ENCODE data around the gene ST6GAL1.

Gene ST6GAL1

DNA sequence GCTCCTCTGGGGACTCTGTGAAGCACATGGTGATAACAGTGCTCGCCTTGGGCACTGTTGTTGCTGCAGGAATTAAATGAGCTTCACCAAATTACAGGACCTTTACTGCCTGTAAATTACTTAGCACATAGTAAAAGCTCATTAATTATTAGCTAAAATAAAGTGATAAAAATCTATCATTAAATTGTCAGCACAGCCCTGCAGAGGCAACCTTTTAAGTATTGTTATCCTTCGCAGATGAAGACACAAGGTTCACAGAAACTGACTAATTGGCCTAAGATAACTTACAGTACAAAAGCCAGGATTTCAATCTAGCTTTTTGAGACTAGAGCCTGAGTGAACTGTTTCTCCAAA lies 96.0 kb downstream of the ST6GAL1 start:
- H3K4me3 ChIP-seq (ENCODE audit: low read depth, low read length), result no peak overlapping the region
- DNase-seq (ENCODE audit: low read depth), result no peak
- no peak for TF ChIP-seq MAX (IDR thresholded peaks at IDR 0.05; ENCODE audit: low read depth, low read length)
- no peak for TF ChIP-seq MYC (IDR thresholded peaks at IDR 0.05; ENCODE audit: low read depth, low read length)
- TF ChIP-seq, protein P1, sequence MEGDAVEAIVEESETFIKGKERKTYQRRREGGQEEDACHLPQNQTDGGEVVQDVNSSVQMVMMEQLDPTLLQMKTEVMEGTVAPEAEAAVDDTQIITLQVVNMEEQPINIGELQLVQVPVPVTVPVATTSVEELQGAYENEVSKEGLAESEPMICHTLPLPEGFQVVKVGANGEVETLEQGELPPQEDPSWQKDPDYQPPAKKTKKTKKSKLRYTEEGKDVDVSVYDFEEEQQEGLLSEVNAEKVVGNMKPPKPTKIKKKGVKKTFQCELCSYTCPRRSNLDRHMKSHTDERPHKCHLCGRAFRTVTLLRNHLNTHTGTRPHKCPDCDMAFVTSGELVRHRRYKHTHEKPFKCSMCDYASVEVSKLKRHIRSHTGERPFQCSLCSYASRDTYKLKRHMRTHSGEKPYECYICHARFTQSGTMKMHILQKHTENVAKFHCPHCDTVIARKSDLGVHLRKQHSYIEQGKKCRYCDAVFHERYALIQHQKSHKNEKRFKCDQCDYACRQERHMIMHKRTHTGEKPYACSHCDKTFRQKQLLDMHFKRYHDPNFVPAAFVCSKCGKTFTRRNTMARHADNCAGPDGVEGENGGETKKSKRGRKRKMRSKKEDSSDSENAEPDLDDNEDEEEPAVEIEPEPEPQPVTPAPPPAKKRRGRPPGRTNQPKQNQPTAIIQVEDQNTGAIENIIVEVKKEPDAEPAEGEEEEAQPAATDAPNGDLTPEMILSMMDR (IDR thresholded peaks at IDR 0.05; ENCODE audit: low read depth, low read length), result no peak
- no peak for TF ChIP-seq POLR2A (IDR thresholded peaks at IDR 0.05; ENCODE audit: extremely low read depth, insufficient read length)

GRCh38 chr3:187027531-187028278 lies 97.4 kb downstream of the ST6GAL1 start:
- DNase-seq (ENCODE audit: low read depth), result no peak
- H3K4me3 ChIP-seq (ENCODE audit: low read depth, low read length), result no peak overlapping the region
- TF ChIP-seq MYC (IDR thresholded peaks at IDR 0.05; ENCODE audit: low read depth, low read length), result no peak
- no peak for TF ChIP-seq POLR2A (IDR thresholded peaks at IDR 0.05; ENCODE audit: extremely low read depth, insufficient read length)

DNA sequence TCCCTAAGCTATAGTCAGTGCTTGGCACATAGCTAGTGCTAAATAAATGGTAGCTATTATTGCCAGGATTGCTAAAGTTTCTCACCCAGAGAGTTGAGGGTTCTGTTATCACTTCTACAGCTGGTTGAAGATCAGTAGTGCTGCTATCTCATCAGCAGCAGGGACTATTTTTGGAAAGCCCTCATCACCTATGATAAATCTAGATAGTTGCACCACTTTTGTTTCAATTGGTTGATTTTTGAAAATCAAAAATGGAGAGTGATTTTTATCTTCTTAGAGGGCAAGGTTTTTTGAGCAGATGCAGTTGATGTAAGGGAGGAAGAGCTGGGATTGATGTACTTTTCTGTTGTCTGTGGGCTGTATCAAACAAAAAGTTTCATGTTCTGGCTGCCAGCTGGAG lies 101.6 kb downstream of the ST6GAL1 start:
- no peak overlapping the region for H3K4me3 ChIP-seq (ENCODE audit: low read depth, low read length)
- TF ChIP-seq, protein P1 (IDR thresholded peaks at IDR 0.05; ENCODE audit: low read depth, low read length), result no peak
- TF ChIP-seq POLR2A (IDR thresholded peaks at IDR 0.05; ENCODE audit: extremely low read depth, insufficient read length), result no peak
- no peak for TF ChIP-seq MYC (IDR thresholded peaks at IDR 0.05; ENCODE audit: low read depth, low read length)
- TF ChIP-seq MAX (IDR thresholded peaks at IDR 0.05; ENCODE audit: low read depth, low read length), result no peak
- no peak for DNase-seq (ENCODE audit: low read depth)

DNA sequence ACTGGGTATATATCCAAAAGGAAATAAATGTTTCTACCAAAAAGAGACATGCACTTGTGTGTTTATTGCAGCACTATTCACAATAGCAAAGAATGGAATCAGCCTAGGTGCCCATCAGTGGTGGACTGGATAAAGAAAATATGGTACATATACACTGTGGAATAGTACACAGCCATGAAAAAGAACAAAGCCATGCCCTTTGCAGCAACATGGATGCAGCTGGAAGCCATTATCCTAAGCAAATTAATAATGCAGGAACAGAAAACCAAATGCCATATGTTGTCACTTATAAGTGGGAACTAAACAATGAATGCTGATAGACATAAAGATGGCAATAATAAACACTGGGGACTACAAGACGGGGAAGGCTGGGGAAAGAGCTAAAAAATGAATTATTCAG lies 106.1 kb downstream of the ST6GAL1 start:
- no peak overlapping the region for H3K4me3 ChIP-seq (ENCODE audit: low read depth, low read length)
- no peak for DNase-seq (ENCODE audit: low read depth)
- no peak for TF ChIP-seq MYC (IDR thresholded peaks at IDR 0.05; ENCODE audit: low read depth, low read length)
- TF ChIP-seq MAX (IDR thresholded peaks at IDR 0.05; ENCODE audit: low read depth, low read length), result no peak
- TF ChIP-seq POLR2A (IDR thresholded peaks at IDR 0.05; ENCODE audit: extremely low read depth, insufficient read length), result no peak
- TF ChIP-seq, protein P1 (IDR thresholded peaks at IDR 0.05; ENCODE audit: low read depth, low read length), result no peak

DNA sequence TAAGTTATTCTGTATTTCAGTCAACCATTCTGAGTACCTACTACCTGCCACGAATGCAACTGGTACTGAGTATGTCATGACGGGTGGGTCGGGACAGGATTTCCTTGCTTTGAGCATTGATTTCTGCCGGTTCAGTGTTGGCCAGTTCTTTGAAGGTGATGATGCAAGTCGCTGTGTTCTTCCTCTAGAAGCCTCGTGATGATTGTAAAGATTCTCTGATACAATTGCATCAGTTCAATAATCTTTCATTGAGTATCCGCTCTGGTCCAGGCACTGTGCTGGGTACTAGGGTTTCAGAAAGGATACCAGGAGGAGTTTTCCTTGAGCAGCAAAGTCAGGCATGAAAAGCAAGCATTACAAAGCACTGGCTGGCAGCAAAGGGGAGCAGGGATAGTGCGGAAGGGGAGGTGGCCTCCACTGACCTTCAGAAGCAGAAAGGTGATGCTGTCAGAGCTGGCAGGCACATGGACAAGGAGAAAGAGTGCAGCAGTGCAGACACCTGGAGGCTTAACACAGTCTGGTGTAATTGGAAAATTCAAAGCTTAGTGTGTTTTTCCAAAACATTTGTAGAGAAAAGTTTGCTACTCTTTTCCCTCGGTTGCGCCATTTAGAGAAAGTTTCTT lies 108.9 kb downstream of the ST6GAL1 start:
- DNase-seq (ENCODE audit: low read depth), result no peak
- TF ChIP-seq POLR2A (IDR thresholded peaks at IDR 0.05; ENCODE audit: extremely low read depth, insufficient read length), result no peak
- no peak for TF ChIP-seq MAX (IDR thresholded peaks at IDR 0.05; ENCODE audit: low read depth, low read length)
- TF ChIP-seq MYC (IDR thresholded peaks at IDR 0.05; ENCODE audit: low read depth, low read length), result no peak
- TF ChIP-seq, protein P1 (IDR thresholded peaks at IDR 0.05; ENCODE audit: low read depth, low read length), result no peak
- H3K4me3 ChIP-seq (ENCODE audit: low read depth, low read length), result no peak overlapping the region

- DNase-seq (ENCODE audit: low read depth), result no peak
- H3K4me3 ChIP-seq (ENCODE audit: low read depth, low read length), result no peak overlapping the region
- TF ChIP-seq POLR2A (IDR thresholded peaks at IDR 0.05; ENCODE audit: extremely low read depth, insufficient read length), result no peak
- TF ChIP-seq MYC (IDR thresholded peaks at IDR 0.05; ENCODE audit: low read depth, low read length), result no peak
- TF ChIP-seq, protein P1 (IDR thresholded peaks at IDR 0.05; ENCODE audit: low read depth, low read length), result no peak
- TF ChIP-seq MAX (IDR thresholded peaks at IDR 0.05; ENCODE audit: low read depth, low read length), result no peak
Observed at GRCh38 chr3:187039723-187040414, 109.5 kb downstream of the ST6GAL1 start.

Measured in NB4 (cell line).